NCI-H82 treated with DMSO at 0.1 percent for 48 hours (cell line): ENCODE results near the gene NAALADL1.

Experiments used
- DNase-seq: peaks from one replicate; lab custom pipeline; 2025; ENCODE audit not compliant: unreplicated experiment; lab: John Stamatoyannopoulos, UW

NAALADL1 gene, protein sequence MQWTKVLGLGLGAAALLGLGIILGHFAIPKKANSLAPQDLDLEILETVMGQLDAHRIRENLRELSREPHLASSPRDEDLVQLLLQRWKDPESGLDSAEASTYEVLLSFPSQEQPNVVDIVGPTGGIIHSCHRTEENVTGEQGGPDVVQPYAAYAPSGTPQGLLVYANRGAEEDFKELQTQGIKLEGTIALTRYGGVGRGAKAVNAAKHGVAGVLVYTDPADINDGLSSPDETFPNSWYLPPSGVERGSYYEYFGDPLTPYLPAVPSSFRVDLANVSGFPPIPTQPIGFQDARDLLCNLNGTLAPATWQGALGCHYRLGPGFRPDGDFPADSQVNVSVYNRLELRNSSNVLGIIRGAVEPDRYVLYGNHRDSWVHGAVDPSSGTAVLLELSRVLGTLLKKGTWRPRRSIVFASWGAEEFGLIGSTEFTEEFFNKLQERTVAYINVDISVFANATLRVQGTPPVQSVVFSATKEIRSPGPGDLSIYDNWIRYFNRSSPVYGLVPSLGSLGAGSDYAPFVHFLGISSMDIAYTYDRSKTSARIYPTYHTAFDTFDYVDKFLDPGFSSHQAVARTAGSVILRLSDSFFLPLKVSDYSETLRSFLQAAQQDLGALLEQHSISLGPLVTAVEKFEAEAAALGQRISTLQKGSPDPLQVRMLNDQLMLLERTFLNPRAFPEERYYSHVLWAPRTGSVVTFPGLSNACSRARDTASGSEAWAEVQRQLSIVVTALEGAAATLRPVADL

GRCh38 chr11:65058419-65059054 is at the start of gene NAALADL1:
Gene NAALADL1, minus strand, starts transcription at chr11:65058553. Its CDS starts 32 bp downstream, at chr11:65058521.
- no peak for DNase-seq

GRCh38 chr11:65107751-65108468 is 49.6 kb upstream of the NAALADL1 start:
- DNase-seq, result no peak

DNA sequence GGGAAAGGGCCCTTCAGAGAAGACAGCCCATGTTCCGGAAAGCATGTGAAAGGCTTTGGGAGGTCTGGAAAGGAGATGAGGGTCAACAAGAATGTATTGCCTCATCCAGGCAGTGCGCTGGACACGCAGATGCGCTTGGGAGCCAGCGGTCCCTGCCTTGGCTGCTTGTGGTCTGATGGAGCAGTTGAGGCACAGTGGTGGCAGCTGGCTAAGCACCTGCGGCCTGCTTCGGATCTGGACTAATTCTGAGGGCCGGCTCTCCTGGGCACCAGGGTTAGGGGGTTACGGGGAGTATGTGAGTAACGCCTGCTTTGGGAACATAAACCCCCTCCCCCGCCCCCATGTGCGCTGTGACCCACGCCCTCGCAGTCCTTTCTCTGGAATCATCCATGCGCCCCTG is 48.7 kb upstream of the NAALADL1 start:
- DNase-seq, result no peak

- no peak for DNase-seq
Measured at GRCh38 chr11:65104628-65105027, 46.3 kb upstream of the NAALADL1 start.

DNA sequence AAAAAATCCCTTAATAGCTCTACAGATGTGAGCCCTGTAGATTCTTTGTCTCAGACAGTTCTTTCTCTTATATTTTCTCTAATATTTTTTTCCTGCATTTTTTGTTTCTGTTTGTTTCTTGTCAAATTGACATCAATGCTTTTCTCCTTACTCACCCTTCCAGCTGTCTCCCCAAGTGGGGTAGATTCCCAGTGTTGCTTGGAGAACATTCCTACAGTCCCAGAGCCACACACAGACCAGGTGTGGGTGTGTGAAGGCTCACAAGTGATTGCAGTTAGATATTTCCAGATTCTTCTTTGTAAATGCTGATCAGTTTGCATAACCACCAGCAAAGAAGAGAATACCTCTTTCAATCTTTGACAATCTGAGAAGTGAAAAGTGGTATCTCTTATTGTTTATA is 45.1 kb upstream of the NAALADL1 start:
- DNase-seq, result no peak

DNA sequence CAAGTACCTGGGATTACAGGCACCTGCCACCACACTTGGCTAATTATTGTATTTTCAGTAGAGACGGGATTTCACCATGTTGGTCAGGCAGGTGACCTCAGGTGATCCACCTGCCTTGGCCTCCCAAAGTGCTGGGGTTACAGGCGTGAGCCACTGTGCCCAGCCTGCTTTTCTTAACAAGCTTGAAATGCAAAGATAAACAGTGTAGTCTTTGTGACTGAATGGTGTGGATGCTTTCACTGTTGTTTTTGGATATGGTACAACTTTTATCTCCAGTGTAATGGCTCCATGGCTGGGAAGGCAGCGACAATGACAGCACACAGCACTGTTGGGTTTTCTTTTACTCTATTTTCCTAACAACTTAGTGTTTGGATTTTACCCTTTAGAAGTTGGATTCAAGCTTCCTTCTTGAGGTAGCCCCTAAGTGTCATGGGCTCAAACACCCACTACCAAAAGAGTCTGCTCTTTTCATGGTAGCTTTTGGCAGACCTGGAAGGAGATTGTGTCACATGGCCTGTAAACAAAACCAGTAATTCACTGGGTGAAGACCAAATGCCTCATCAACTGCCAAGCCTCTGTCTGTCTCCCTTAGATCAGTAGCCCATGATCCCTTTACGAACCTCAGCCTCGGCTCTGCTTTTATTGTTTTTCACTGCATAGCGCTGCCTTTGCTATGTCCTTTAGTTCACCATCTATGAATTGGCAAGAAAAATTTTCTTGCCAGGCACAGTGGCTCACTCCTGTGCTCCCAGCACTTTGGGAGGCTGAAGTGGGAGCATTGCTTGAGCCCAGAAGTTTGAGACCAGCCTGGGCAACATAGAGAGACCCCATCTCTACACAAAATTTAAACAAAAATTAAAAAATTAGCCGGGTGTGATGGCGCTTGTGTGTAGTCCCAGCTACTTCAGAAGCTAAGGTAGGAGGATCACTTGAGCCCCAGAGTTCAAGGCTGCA is 44.1 kb upstream of the NAALADL1 start:
- no peak for DNase-seq

DNA sequence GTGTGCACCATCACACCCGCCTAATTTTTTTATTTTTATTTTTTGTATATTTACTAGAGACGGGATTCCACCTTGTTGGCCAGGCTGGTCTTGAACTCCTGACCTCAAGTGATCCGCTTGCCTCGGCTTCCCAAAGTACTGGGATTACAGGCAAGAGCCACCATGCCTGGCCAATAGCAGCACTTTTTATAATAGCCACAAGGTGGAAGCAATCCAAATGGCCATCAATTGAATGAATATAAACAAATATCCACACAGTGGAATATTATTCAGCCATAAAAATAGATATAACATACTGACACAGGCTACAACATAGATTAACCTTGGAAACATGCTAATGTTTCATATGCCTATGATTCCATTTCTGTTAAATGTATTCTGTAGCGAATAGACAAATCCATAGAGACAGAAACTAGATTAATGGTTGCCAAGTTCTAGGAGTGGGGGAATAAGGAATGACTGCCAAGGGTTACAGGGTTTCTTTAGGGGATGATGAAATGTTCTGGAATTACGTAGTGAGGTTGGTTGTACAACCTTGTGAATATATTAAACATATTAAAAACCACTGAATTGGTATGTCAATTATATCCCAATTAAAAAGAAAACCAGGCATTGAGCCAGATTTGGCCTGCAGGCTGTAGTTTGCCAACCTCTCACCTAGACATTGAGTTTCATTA is 42.5 kb upstream of the NAALADL1 start:
- no peak for DNase-seq

- no peak for DNase-seq
Measured at GRCh38 chr11:65096926-65097325, 38.6 kb upstream of the NAALADL1 start.

- peak; percentile 64 for DNase-seq
Measured at GRCh38 chr11:65095974-65096806, 37.8 kb upstream of the NAALADL1 start, which contains the start of gene VPS51. Gene VPS51, plus strand, starts transcription at chr11:65096214. Its CDS starts 37 bp downstream, at chr11:65096251.

DNA sequence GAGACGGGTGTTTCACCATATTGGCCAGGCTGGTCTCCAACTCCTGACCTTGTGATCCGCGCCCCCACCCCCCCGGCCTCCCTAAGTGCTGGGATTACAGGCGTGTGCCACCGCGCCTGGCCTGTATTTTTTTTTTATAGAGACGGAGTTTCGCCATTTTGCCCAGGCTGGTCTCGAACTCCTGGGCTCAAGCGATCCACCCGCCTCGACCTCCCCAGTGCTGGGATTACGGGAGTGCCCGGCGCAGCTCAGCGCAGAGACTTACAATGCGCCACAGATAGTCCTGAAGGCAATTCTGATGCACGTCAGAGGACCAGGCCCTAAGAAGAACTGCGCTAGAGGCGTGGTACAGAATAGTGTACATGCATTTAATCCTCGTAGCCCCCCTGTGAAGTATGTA is 37.1 kb upstream of the NAALADL1 start:
- DNase-seq, result no peak

GRCh38 chr11:65090628-65091027 is 32.3 kb upstream of the NAALADL1 start:
- DNase-seq, result no peak

- no peak for DNase-seq
Measured at GRCh38 chr11:65089621-65090020, 31.3 kb upstream of the NAALADL1 start.

DNA sequence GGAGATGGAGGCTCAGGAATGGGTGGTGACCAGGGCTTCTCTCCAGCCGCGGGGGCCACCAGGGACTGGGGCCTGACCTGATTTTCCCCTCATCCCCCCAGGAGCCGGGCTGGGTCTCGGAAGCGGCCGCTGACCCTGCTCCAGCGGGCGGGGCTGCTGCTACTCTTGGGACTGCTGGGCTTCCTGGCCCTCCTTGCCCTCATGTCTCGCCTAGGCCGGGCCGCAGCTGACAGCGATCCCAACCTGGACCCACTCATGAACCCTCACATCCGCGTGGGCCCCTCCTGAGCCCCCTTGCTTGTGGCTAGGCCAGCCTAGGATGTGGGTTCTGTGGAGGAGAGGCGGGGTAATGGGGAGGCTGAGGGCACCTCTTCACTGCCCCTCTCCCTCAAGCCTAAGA is 29.5 kb upstream of the NAALADL1 start:
- no peak for DNase-seq

DNA sequence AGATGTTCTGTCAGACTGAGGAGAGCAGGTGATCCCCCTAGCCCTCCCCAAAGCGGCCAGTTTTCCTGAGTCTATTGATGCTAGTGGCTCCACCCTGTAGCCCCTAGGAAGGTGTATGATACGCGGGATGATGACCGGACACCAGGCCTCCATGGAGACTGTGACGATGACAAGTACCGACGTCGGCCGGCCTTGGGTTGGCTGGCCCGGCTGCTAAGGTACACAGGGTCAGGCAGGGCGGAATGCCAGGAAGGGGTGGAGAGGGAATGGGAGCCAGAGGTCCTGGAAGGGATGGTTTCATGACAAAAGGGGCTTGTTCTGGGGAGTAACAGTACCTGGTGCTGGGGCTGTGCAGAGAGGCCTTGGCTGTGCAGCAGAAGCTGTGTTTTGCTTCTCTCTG is 28.9 kb upstream of the NAALADL1 start:
- DNase-seq, result no peak

DNA sequence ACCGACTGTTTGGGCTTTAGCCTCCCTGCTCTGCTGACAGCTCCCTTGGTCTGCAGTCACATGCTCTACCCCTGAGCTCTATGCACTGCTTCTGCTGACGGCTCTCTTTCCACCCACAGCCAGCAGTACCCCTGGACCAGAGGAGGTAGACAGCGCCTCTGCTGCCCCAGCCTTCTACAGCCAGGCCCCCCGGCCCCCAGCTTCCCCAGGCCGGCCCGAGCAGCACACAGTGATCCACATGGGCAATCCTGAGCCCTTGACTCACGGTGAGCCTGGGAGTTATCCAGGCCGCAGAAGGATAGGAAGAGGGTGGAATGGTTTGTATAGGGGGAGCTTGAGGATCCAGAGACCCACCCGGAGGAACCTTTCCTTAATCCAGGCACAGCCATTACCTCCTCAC is 28.5 kb upstream of the NAALADL1 start:
- no peak for DNase-seq

DNA sequence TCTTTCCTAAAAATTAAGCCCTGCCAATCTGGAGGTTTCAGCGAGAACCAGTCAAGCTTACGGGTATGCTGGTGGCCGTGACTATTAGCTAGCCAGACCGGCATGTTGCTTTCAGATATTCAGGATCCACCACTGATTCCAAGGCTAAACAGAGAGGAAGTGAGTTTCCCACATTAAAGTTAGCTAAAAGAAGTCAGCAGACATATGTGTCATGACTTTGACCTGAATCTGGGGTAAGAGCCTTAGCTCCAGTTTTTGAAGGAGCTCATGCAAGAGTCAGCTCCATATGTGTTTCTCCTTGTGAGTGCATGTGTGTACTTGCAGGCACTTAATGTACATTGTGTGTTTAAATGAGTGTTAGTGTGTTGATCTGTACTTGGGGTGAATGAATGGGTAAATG is 27.1 kb upstream of the NAALADL1 start:
- no peak for DNase-seq

- DNase-seq, result no peak
Measured at GRCh38 chr11:65084598-65085375, 26.4 kb upstream of the NAALADL1 start.
